K562 (cell line): Measurements from ENCODE around the gene PLXNA2. TPM values are rescaled to one million over a fixed set of nuclear protein-coding genes. Genes with fewer than 3 reads are reported as not detected.

Experiments used
- ARID2 ChIP-seq: fragments of 450-650 bp; IDR thresholded peaks from 2 replicates; pipeline ENCODE4 v1.6.1; 2017; ENCODE audit warnings: antibody characterized with exemption, mild to moderate bottlenecking
- CBX2 ChIP-seq: fragments of 200-600 bp; sonication (generic); IDR thresholded peaks from one replicate; pipeline ENCODE4 v1.6.1; 2012; ENCODE audit warnings: mild to moderate bottlenecking, low read length, inconsistent platforms; ENCODE audit not compliant: insufficient read depth, poor library complexity, severe bottlenecking
- DPF2 ChIP-seq: fragments of 450-650 bp; IDR thresholded peaks from 2 replicates; pipeline ENCODE4 v1.6.1; 2016
- FOXK1 ChIP-seq: sonication (generic); formaldehyde crosslinking; IDR thresholded peaks from 2 replicates; pipeline ENCODE4 v1.8.0; 2022; ENCODE audit warnings: missing genetic modification reagents, mild to moderate bottlenecking, borderline replicate concordance
- MTA3 ChIP-seq: fragments of 450-650 bp; formaldehyde crosslinking; IDR thresholded peaks from 2 replicates; pipeline ENCODE4 v1.6.1; 2017; ENCODE audit warnings: mild to moderate bottlenecking, borderline replicate concordance
- NFE2L1 ChIP-seq: fragments of 450-650 bp; IDR thresholded peaks from 2 replicates; pipeline ENCODE4 v1.6.1; 2016; ENCODE audit warnings: missing genetic modification characterization, low read depth, mild to moderate bottlenecking, missing compliant biosample characterization, moderate library complexity, borderline replicate concordance
- PHF21A ChIP-seq: fragments of 450-650 bp; IDR thresholded peaks from 2 replicates; pipeline ENCODE4 v1.6.1; 2017; ENCODE audit warnings: low read depth, borderline replicate concordance
- RCOR1 ChIP-seq, 2 experiments: IDR thresholded peaks; 2 replicates each; pipeline ENCODE4 v1.6.1; 2012; ENCODE audit warnings: low read depth in 2 of 2, low read length in 2 of 2, borderline replicate concordance in 1 of 2, improper control_type of control experiment in 1 of 2
- RFX1 ChIP-seq: fragments of 450-650 bp; IDR thresholded peaks from 2 replicates; pipeline ENCODE4 v1.6.1; 2016; ENCODE audit warnings: mild to moderate bottlenecking, moderate library complexity
- SMC3 ChIP-seq: conservative IDR thresholded peaks from 2 replicates; pipeline ENCODE4 v1.6.1; 2011; ENCODE audit warnings: low read depth, low read length, improper control_type of control experiment; ENCODE audit not compliant: insufficient read depth
- ZBTB1 ChIP-seq: sonication (generic); formaldehyde crosslinking; IDR thresholded peaks from 2 replicates; pipeline ENCODE4 v1.8.1; 2023; ENCODE audit warnings: missing genetic modification reagents, low read depth, mild to moderate bottlenecking, borderline replicate concordance
- ZNF143 ChIP-seq: sonication (generic); formaldehyde crosslinking; IDR thresholded peaks from 2 replicates; pipeline ENCODE4 v1.9.0; 2022; ENCODE audit warnings: mild to moderate bottlenecking, missing genetic modification reagents
- ZNF589 ChIP-seq: fragments of 200-800 bp; sonication (Bioruptor generic); IDR thresholded peaks from 2 replicates; pipeline ENCODE4 v1.6.1; 2016; ENCODE audit warnings: low read depth, missing genetic modification characterization, missing compliant biosample characterization
- polyA plus RNA-seq, 8 experiments: library from polyadenylated mRNA; depleted of rRNA in 4 of 8; stranded (reverse) in 5 of 8; unstranded in 3 of 8; fragments of >200 nt; fragmentation: Nextera tagmentation in 2 of 8; fragmentation: Illumina TruSeq in 1 of 8; extraction: Ambion mirVana in 2 of 8; extraction: Trizol in 1 of 8; gene quantifications; 2 replicates each; pipeline versions ENCODE4 v1.2.1 to v1.2.3, GENCODE V29; 2011 to 2014; ENCODE audit warnings: inconsistent platforms in 1 of 8, missing spikeins in 1 of 8
- total RNA-seq, 7 experiments: library from RNA; depleted of rRNA in 6 of 7; stranded (reverse); fragments of >200 nt in 6 of 7; fragmentation: Illumina TruSeq in 2 of 7; extraction: Trizol in 2 of 7; gene quantifications; 2 replicates each; pipeline versions ENCODE4 v1.2.1 to v1.2.3, GENCODE V29; 2011 to 2021; ENCODE audit warnings: low replicate concordance in 1 of 7
- TF ChIP-seq, protein P1 (sequence below): fragments of 250-450 bp; sonication (Bioruptor Pico); IDR thresholded peaks from 2 replicates; pipeline ENCODE4 v1.5.0; 2020; ENCODE audit warnings: mild to moderate bottlenecking, borderline replicate concordance
- TF ChIP-seq, protein P2 (sequence below): sonication (generic); formaldehyde crosslinking; IDR thresholded peaks from 2 replicates; pipeline ENCODE4 v1.8.1; 2023; ENCODE audit warnings: mild to moderate bottlenecking, missing genetic modification reagents

The PLXNA2 gene
- total and polyA plus RNA-seq, 9 of the 15 experiments (the other 6 are each of a cell fraction or from before 2014, with no cell fraction given) = 0.01 to 1.3 (median 0.32) TPM

DNA sequence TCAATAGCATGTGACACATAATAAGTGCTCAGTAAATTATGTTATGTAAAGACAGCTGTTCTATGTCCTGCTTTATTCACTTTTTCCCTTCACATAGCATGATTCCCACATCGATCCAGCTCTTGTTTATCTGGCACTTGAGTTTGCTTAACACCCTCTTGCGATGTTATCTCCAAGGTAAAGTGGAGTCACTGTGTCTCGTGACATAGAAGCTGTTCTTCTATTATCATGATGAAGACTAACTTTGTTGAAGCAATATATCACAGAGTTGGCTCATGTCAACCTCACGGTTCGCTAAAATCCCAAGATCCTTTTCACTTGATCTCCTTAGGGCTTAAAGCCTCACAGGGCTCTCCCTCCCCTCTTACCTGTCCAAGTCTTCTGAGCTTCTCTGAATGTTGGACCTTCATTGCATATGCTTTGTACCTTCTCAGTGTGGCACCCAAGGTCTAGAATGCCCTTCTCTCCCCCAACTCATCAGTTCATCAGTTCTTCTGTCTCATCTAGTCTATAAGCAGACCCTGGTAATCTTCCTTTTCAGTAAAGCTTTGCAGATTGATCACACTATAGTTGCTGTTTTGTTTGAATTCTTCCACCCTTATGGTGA is 38.0 kb downstream of the PLXNA2 start (continued):
- TF ChIP-seq, protein P1, sequence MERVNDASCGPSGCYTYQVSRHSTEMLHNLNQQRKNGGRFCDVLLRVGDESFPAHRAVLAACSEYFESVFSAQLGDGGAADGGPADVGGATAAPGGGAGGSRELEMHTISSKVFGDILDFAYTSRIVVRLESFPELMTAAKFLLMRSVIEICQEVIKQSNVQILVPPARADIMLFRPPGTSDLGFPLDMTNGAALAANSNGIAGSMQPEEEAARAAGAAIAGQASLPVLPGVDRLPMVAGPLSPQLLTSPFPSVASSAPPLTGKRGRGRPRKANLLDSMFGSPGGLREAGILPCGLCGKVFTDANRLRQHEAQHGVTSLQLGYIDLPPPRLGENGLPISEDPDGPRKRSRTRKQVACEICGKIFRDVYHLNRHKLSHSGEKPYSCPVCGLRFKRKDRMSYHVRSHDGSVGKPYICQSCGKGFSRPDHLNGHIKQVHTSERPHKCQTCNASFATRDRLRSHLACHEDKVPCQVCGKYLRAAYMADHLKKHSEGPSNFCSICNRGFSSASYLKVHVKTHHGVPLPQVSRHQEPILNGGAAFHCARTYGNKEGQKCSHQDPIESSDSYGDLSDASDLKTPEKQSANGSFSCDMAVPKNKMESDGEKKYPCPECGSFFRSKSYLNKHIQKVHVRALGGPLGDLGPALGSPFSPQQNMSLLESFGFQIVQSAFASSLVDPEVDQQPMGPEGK (CRISPR knock-in tag) = no peak
- TF ChIP-seq SMC3 (no peak), NFE2L1 (no peak), RCOR1 (IDR thresholded peaks at IDR 0.05; ENCODE audit: borderline replicate concordance in 1 of 2, low read depth in 2 of 2, low read length in 2 of 2) (no peak), DPF2 (no peak), MTA3 (no peak), ZNF143 (CRISPR knock-in tag) (no peak), ARID2 (no peak), PHF21A (no peak), CBX2 (no peak), RFX1 (no peak), ZNF589 (CRISPR knock-in tag) (no peak), FOXK1 (CRISPR knock-in tag) (no peak), ZBTB1 (CRISPR knock-in tag) (no peak)
- TF ChIP-seq, protein P2, sequence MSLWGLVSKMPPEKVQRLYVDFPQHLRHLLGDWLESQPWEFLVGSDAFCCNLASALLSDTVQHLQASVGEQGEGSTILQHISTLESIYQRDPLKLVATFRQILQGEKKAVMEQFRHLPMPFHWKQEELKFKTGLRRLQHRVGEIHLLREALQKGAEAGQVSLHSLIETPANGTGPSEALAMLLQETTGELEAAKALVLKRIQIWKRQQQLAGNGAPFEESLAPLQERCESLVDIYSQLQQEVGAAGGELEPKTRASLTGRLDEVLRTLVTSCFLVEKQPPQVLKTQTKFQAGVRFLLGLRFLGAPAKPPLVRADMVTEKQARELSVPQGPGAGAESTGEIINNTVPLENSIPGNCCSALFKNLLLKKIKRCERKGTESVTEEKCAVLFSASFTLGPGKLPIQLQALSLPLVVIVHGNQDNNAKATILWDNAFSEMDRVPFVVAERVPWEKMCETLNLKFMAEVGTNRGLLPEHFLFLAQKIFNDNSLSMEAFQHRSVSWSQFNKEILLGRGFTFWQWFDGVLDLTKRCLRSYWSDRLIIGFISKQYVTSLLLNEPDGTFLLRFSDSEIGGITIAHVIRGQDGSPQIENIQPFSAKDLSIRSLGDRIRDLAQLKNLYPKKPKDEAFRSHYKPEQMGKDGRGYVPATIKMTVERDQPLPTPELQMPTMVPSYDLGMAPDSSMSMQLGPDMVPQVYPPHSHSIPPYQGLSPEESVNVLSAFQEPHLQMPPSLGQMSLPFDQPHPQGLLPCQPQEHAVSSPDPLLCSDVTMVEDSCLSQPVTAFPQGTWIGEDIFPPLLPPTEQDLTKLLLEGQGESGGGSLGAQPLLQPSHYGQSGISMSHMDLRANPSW = no peak
